Epithelial cell of proximal tubule (primary cell): ENCODE results near the gene ANKRD2. TPM values are rescaled to one million over a fixed set of nuclear protein-coding genes. Genes with fewer than 3 reads are reported as not detected.

ENCODE experiments used
- DNase-seq: peaks from one replicate; pipeline ENCODE4 v3.0.0-alpha.2; 2011; ENCODE audit warnings: low read depth
- H3K4me3 ChIP-seq: 2 replicates; pipeline ENCODE4 v1.5.1; 2011; ENCODE audit warnings: low read depth, mild to moderate bottlenecking, low read length
- total RNA-seq: library from RNA; depleted of rRNA; stranded (reverse); fragments of >200 nt; gene quantifications from 2 replicates; pipeline ENCODE4 v1.2.3, GENCODE V29; 2015
- TF ChIP-seq, protein P1 (sequence below): conservative IDR thresholded peaks from 2 replicates; pipeline ENCODE4 v1.5.1; 2012; ENCODE audit warnings: low read depth, mild to moderate bottlenecking, low read length

Gene ANKRD2
- total RNA-seq, 1 donor from 2014 or later: 6.8 TPM

DNA sequence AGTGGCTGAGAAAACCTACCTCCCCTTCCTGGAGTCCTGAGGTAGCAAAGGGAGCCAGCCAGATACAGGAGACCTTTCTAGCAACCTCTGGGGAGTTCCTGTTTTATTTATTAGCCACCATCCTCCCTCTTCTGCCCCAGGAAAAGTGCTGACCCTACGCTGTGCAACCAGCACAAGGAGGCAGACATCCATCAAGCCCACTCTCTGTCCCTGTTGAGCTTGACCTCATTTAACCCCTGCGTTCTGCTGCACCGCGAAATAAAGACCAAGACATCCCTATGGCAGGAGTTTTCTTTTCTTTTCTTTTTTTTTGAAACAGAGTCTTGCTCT, 25.3 kb upstream of the ANKRD2 start:
- TF ChIP-seq, protein P1, sequence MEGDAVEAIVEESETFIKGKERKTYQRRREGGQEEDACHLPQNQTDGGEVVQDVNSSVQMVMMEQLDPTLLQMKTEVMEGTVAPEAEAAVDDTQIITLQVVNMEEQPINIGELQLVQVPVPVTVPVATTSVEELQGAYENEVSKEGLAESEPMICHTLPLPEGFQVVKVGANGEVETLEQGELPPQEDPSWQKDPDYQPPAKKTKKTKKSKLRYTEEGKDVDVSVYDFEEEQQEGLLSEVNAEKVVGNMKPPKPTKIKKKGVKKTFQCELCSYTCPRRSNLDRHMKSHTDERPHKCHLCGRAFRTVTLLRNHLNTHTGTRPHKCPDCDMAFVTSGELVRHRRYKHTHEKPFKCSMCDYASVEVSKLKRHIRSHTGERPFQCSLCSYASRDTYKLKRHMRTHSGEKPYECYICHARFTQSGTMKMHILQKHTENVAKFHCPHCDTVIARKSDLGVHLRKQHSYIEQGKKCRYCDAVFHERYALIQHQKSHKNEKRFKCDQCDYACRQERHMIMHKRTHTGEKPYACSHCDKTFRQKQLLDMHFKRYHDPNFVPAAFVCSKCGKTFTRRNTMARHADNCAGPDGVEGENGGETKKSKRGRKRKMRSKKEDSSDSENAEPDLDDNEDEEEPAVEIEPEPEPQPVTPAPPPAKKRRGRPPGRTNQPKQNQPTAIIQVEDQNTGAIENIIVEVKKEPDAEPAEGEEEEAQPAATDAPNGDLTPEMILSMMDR: no peak
- DNase-seq: no peak
- H3K4me3 ChIP-seq: no peak overlapping the region

DNA sequence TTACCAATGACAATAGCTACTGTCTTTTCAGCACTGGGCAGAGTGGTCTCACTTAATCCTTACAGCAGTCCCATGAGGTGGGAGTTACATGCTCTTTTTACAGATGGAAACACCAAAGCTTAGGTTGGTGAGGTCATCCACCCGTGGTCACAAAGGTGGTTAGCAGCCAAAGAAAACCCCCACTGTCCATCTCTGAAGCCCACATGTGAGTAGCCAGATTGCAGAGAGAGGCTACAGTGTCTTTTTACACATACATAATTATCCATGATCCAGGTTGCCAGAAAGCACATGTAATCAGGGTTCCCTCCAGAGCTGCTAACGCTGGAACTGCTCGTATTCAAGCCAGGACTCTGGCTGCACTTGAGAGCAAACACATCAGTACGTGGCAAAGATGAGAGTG, 24.6 kb upstream of the ANKRD2 start:
- TF ChIP-seq, protein P1: no peak
- no peak overlapping the region for H3K4me3 ChIP-seq
- DNase-seq: no peak

DNA sequence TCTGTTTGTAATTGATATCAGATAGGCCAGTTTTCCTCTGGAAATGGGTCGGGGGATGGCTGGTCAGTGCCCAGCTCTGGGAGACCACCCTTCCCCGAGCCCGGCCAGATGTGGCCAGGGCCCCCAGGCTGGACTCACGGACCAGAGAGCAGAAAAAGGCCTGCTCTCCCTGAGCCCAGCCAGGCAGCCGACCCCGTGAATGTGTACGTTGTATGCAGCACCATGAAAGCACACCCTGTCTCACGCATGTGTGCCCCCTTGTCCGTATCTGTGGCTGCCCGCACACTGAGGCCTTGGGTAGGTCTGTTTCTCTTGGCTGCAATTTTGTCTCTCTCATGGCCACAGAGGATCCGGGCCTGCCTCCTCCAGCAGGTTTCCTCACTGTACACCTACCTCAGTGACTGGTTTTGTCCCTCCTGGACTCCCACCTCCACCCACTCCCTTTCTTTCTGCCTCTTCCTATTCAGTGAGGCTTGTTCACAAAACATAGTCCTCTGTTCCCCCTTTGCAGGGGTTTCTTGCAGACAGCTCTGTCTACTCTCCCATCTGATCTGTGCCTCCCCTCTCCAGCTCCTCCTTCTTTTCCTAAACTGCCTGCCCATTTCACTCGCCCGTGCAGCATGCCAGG, 23.6 kb upstream of the ANKRD2 start:
- no peak overlapping the region for H3K4me3 ChIP-seq
- TF ChIP-seq, protein P1: no peak
- DNase-seq: no peak

DNA sequence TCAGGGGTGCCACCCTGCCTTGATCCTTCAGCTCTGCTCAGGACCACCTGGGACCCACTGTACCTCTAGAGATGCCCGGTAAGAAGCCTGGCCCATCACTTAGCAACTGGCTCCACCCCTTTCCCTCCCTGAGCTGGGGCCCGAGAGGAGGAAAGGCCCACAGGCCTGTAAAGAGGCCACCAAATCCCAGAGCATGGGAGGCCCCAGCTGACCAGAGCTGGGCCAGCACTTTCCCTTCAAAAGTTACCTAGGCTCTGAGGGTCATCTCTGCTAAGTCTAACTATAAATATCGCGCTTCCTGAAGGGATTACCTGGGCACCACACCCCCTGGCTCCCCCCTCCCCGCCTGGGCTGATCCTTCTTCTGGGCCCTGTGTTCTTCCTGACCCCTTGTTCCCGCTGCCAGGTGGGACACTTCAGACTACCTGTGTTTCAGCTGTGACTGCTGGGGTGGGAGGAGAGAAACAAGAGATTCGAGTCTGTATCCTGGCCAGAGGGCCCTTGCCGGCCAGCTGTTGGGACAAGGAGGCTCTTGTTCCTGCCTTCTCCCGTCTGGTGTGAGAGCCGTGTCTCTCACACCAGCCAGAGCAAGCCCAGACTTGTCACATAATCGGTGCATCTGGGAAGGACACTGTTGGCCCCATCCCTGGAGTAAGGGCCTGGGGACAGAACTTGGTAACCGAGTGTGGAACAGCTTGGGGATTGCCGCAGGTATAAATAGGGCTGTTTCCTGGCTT, 22.8 kb upstream of the ANKRD2 start:
- no peak for DNase-seq
- H3K4me3 ChIP-seq: no peak overlapping the region
- TF ChIP-seq, protein P1: no peak

DNA sequence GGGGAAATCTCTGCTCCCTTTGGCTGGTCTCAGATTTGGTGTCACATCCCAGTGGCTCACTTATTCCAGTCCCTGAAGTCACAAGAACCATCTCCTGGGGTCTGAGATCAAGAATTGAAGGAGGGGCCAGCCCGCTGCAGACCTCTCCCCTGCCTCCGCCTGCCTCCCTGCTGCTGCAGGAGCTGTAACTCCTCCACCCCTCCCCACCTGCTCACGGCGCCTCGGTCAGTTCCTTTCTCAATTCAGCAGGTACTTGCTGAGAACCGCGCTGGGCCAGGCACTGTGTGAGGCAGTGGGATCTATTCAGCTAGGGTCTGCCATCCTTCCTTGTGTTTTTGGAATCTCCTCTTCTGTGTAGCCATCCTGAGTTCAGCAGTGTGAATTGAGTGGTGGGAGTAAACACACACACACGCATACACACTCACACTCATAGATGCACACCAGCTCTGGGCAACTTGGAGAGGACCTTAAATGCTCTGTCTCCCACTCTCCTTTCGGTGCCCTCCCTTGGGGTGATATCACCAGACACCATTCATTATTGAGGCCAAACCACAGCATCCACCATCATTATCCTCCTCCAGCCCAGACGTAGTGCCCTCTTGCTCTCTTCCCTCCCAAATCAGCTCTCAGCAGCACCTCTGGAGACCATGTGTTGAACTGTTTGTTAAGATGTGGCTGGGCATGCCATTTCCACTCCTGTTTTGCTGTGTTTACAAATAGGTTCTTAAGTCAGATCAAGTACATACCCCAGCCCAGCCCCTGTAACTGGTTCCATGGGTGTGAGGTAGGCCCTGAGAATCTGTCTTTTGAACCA, 22.0 kb upstream of the ANKRD2 start:
- H3K4me3 ChIP-seq: no peak overlapping the region
- TF ChIP-seq, protein P1: no peak
- no peak for DNase-seq

DNA sequence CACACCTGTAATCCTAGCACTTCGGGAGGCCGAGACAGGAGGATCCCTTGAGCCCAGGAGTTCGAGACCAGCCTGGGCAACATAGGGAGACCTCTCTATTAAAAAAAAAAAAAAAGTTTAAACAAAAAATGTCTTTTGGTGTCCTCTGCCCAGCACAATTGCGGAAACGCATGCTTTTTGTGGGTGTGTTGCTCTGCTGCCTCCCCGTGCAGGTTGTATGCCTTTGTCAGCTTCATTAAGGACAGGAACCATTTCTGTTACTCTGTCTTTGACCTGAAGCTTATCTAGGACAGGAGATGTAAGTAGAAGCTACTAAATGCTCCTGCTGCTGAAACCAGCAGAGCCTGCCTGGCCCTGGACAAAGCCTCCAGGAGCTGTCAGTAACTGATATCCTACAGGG, 21.3 kb upstream of the ANKRD2 start:
- TF ChIP-seq, protein P1: no peak
- no peak for DNase-seq
- H3K4me3 ChIP-seq: no peak overlapping the region
